ENCODE data around the gene OPCML.

The OPCML gene

GRCh38 chr11:133277886-133278285, 254.4 kb downstream of the OPCML start:
- DNase-seq, result no peak

DNA sequence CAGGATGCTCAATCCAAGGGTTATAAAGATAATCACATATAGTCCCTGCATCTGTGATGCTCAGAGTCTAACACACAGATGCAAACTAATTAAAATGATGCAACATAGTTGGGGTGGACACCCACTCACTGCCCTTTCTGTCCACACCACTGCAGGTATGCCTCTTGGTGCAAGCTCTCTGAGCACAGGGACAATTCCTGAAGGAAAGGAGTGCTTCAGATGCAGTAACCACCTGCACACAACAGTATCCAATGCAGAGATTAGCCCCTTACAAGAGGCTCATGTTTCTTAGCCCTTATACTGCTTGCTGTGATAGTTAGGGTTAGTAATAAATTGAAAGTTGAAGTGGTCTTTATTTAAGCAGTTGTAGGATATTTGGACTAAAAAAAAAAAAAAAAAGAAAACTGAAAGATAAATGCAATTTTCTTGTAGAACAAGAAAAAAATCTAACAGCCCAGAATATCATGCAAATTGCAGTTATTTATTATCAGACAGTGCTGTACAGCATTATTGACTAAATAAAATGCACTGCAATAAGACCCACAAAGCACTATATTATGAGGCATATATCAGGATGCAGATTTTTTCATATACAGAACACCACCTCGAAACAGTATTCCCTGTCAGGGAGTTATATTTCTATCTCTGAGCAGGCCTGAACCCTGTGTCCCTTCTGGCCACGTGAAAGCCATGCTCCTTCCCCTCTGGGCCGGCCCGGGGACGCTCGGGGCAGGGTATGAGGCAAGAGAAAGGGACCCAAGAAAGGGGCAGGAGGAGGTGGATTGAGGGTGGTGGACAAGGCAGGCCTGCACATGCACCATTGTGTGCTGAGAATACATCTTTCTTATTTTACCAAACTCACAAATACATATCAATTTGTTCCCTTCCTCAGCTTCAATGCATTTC, 260.2 kb downstream of the OPCML start:
- DNase-seq, result no peak

- no peak for DNase-seq
Observed at GRCh38 chr11:133271206-133271605, 261.1 kb downstream of the OPCML start.

DNA sequence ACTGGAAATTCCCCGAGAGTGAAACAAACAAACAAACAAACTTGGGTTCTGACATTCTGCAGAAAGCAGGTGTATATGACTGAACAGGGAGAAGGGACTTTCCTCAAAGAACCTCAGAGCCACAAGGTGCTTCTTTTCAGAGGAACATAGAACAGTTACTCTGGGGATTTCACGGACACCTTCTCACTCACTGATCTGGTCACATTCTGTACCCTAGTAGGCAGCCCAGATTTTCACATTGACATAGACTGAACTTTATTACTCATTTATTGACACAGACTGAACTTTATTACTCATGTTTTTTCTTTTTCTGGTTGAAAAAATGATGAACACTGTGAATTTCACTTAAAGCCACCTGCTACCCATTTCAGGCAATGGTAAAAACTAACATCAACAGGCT, 263.0 kb downstream of the OPCML start:
- no peak for DNase-seq

- no peak for DNase-seq
Observed at GRCh38 chr11:133266986-133267385, 265.3 kb downstream of the OPCML start.

DNA sequence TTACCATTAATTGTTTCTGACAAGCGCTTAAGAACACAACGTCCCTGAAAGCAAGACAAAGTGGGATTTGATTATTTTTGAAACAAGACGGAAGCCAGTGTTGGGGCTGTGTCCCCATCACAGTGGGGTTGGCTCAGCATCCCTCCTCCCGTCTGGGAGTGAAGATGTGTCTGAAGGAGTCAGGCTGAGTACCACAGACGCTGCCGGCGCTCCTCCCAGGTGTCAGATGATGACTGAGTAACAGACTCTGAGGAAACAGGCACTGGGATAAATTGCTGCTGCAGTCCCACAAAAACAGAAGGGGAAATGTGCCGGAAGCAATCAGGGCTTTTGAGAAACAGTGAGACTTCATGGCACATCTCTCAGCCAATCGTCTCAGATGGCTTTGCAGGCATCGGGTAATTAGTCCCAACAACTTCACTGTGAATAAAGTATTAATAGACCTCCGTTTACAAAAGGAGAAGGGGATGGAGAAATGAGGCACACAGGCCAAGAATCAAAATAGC, 266.7 kb downstream of the OPCML start:
- DNase-seq, result no peak

DNA sequence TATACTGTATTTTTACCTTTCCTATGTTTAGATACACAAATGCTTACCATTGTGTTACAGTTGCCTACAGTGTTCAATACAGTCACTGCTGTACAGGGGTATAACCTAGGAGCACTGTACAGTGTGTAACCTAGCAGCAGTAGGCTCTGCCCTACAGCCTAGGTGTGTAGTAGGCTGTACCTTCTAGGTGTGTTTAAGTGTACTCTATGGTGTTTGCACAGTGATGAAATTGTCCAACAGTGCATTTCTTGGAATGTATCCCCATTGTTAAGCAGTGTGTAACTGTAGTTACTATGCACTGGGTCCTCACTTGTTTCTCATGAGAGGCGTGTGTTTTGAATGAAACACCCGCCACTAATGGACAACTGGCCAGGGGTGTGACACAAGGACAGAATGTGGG, 269.0 kb downstream of the OPCML start:
- DNase-seq, result no peak

- no peak for DNase-seq
Observed at GRCh38 chr11:133258751-133259150, 273.6 kb downstream of the OPCML start.

DNA sequence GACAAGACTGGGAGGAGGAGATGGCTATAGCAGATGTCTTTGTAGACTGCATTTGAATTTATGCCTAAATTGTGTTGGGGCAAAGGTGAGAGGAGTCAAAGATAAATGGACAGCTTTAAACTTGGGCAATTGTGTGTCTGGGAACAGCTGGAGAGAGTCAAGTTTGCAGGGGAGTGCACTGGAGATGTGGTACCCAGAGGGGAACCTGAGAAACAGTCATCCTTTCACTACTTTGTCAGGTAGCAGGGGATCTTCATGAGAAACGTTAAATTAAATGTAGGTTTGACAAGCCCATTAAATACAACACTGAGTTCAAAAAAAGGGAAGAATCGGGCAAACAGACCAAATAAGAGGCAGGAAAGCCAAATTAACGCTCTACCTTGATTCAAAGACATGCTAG, 277.7 kb downstream of the OPCML start:
- DNase-seq, result no peak

DNA sequence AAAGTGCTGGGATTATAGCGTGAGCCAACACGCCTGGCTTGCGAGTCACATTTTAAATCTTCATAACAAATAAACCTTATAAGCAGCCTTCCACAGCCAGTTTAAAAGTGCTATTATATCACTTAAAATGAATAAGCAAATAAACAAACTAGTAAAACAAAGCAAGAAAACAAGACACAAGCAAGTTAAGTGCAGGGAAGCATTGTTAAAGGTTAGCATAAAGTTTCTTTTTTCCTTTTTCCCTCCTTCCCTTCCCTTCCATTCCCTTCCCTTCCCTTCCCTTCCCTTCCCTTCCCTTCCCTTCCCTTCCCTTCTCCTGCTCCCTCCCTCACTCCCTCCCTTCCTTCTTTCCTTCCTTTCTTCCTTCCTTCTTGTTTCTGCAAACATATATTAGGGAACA, 278.7 kb downstream of the OPCML start:
- DNase-seq, result no peak

GRCh38 chr11:133251841-133252240, 280.5 kb downstream of the OPCML start:
- no peak for DNase-seq

GRCh38 chr11:133249530-133249929, 282.8 kb downstream of the OPCML start:
- no peak for DNase-seq

DNA sequence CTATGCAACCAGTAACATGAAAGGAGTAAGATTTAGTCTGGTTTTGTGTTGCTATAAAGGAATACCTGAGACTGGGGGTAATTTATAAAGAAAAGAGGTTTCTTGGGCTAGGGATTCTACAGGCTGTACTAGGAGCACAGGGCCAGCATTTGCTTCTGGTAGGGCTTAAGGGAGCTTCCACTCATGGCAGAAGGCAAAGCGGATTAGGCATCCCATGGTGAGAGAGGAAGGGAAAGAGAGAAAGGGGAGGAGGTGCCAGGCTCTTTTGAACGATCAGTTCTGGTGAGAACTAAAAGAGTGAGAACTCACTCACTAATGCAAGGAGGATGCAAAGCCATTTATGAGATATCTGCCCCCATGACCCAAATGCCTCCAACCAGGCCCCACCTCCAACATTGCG, 283.2 kb downstream of the OPCML start:
- DNase-seq, result no peak

DNA sequence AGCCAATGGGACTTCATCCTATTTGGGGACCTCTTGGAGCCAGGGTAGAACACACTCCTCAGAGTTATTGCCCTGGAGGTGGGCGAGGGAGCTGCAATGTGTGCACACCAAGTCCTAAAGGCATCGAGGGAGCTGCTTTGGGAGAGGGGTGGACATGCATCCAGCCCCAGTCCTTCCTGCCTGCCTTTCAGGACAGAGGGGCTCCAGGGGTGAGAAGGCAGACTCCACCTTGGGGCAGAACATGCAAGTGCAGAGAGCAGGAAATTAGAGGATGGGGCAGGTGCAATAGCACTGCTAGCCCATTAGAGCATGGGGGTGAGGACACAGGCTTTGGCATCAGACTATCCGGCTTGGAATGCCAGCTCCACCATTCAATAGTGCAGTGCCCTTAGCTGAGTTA, 288.5 kb downstream of the OPCML start:
- DNase-seq, result no peak

DNA sequence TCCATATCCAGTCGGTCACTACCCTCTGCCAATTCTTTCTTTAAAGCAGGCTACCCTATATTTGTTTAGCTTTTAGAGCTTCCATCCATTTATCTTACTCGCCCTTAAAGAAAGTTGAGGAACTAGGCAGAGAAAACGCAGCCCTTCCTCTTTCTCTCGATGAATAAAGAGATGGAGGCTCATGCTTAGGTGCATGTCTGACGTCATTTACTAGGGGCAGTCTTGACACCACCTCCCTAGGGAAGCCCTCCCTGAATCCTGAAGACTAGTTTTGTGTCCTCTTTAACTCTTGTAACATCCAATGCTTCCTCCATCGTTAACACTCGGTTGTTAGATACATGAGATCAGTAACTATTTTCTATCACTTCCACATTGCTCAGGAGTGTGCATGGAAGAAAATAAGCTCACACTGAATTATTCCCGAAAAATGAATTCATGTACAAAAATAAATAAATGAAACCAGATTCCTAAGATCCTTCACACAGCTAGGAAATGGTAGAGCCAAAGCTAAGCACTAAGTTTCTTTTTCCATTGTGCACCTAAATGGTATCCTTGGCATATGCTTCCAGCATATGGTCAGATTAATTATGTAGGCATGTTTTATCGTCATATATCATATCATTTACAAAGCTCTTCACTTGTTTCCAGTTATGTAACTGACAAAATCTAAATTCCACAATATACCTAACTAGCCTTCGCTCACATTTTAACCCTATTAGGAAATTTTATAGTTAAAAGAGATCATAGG, 291.2 kb downstream of the OPCML start:
- DNase-seq, result no peak

DNA sequence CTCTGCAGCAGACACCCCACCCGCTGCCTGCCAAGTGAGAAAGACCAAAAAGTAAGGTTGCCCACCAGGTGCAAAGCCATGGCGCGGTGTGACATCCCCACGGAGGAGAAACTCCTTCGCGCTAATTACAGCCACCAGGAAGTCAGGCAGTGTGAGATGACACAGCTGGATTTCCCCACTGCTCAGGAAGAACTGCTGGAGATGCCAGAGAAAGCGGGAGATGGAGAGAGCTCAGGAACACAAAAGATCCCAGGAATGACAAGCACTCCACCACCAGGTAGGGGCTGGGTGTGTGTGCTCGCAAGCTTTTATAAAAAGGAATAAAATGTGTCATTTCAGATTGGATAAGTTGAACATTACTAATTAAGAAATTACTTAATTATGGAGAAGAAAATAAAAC, 292.7 kb downstream of the OPCML start:
- DNase-seq, result no peak

- DNase-seq, result no peak
Observed at GRCh38 chr11:133238495-133238894, 293.8 kb downstream of the OPCML start.

- no peak for DNase-seq
Observed at GRCh38 chr11:133238027-133238426, 294.3 kb downstream of the OPCML start.

- DNase-seq, result no peak
Observed at GRCh38 chr11:133235381-133235780, 296.9 kb downstream of the OPCML start.

- DNase-seq, result no peak
Observed at GRCh38 chr11:133234883-133235282, 297.4 kb downstream of the OPCML start.

DNA sequence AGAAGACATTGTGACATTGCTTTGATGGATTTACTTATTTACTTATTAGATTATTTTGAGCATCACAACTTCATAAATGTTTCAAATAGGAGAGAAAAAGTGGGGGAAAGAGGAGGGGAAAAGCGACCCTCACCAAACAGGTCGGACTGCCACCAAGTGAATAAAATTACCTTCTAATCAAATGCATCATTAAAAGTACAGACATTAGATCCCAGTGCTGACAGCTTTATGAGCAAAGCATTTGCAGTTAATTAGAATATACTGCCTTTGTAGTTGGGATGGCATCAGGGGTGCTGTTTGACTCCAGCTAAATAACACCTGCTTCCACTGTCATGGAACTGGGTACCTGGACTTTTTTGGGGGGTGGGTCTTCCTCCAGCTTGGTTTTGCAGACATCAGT, 299.6 kb downstream of the OPCML start:
- DNase-seq, result no peak

DNA sequence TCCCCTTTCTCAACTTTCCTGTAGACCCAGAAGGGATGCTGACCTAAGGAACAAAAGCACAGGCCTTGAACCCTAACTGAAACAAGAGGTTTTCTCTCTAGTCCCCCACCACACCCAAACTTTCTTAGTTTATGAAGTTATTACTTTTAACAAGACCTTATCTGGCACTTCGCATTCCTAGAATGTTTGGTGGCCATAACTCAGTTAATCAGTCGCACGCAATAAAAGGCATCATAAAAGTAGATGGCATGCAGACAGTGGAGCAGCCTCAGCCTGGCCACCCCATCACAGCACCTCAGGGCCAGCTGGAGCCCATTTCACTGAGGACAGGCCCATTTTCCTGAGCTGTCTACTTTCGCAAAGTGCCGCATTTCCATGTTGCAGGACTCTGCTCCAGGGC, 301.9 kb downstream of the OPCML start:
- DNase-seq, result no peak

DNA sequence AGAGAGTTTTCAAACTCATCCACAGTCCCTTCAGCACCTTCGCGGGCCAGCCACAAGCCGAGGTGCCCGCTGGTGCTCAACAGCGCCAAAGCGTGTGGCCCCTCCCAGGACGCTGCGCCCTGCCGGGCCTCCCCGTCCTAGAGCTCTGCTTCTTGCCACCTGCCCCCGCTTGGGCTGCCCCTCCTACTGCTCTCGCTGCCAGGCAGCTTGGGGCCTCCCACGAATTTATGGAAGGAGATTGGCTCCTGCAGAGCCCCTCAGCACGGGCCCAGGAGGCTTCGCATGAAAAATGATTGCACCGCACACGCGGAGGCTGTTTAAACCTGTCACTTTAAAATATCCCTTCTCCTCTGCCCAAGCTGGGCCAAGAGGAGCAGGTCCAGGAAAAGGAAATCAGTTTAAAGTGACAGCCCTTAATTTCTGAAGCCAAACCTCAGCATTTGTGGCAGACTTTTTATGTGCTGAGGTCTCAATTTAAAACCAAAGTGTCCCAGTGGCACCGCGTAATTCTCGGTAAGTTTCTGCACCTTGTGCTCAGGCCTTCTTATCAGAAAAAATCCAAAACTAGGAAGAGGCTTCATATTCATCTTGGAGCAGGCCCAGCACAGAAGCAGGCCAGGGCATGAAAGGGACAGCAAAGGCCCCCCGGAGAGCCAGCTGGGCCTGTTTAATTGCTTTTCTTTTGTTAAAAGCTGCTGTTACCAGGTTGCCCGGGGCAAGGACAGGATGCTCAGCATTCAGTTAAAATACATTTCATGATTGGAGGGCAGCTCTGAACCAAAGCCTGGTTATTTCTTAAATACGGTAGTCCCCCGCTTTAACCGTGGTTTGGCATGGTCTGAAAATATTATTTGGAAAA, 303.6 kb downstream of the OPCML start:
- no peak for DNase-seq

All from central memory CD4-positive, alpha-beta T cell (primary cell).